ENCODE results near the gene UPF2.

Gene UPF2

DNA sequence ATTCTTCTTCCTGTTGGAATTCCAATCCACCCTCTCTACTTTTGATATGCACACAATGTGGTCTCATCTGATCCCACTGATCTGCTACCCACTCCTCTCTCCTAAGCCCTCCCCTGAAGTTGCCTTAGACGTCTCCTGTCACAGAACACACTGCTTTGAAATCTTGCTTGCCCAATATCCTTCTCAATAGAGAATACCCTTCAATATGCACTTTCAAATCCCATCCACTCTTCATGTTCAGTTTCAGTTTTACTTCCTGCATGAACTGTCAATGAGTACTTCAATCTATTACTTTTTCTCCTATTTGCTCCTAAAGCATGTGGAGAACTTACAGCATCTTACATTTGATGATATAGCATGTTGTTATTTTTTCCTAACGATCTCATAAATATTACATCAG lies 93.5 kb downstream of the UPF2 start:
- no peaks in the 10 kb centered on the region for H3K27me3 ChIP-seq (ENCODE audit: control insufficient read depth, insufficient read depth, low read length)
- no peaks in the 10 kb centered on the region for H3K9me3 ChIP-seq (ENCODE audit: control insufficient read depth, low read length)
- no peaks in the 10 kb centered on the region for H3K36me3 ChIP-seq (ENCODE audit: control insufficient read depth, insufficient read depth, low read length)
- no peaks in the 10 kb centered on the region for H3K4me1 ChIP-seq (ENCODE audit: control insufficient read depth, insufficient read depth, low read length)
- no peak overlapping the region for H3K9ac ChIP-seq (ENCODE audit: low read length)
- no peak overlapping the region for H3K4me3 ChIP-seq (ENCODE audit: low read length)

DNA sequence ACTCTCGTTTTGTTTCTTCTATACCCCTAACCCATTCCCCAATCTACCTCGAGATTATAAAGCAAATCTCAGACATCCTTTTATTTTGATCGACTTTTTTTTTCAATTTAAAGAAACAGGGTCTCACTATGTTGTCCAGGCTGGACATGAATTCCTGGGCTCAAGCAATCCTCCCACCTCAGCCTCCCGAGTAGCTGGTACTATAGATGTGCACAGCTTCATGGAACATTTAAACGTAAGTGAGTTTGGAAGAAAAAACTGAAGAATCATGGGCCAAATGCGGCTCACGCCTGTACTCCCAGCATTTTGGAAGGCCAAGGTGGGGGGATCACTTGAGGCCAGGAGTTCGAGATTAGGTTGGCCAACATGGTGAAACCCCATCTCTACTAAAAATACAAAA lies 96.0 kb downstream of the UPF2 start:
- no peaks in the 10 kb centered on the region for H3K36me3 ChIP-seq (ENCODE audit: control insufficient read depth, insufficient read depth, low read length)

DNA sequence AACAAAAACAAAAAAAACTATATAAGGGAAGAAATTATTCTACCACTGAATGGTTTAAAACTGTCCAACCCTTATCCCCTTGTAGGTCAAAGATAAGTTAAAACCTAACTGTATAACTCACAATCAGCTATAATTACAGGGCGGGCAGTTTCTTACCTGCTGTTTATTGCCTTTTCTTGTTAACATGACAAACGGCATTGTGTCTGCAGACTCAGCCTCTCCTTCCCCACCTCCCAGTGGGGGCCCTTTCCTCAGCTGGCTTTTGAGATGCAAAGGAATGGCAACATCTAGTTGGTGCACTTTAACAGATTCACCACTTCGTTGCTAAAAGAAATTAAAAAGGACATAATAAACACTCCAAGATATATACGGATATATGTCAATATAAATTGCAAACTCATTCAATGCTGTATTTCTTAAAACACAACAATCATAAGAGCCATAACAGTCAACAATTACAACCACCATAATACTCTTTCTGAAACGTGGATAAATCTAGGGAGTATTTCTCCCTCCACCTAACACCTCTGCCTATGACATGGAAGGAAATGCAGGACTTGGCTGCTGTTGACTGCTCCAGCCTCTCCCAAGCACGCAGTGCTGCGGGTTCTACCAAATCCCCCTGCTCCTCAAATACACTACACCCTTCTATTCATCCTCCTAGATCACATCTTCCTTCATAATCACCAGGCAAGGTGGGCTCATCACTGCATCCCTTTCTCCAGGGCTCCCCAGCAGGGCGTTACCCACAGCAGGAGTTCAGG lies 106.0 kb downstream of the UPF2 start:
- no peak overlapping the region for H3K9ac ChIP-seq (ENCODE audit: low read length)
- no peaks in the 10 kb centered on the region for H3K27me3 ChIP-seq (ENCODE audit: control insufficient read depth, insufficient read depth, low read length)
- H3K4me3 ChIP-seq (ENCODE audit: low read length) = no peak overlapping the region
- H3K36me3 ChIP-seq (ENCODE audit: control insufficient read depth, insufficient read depth, low read length) = no peaks in the 10 kb centered on the region
- no peaks in the 10 kb centered on the region for H3K9me3 ChIP-seq (ENCODE audit: control insufficient read depth, low read length)
- no peaks in the 10 kb centered on the region for H3K4me1 ChIP-seq (ENCODE audit: control insufficient read depth, insufficient read depth, low read length)

More for the DNA sequence above, 96.0 kb downstream of the UPF2 start:
- H3K4me3 ChIP-seq (ENCODE audit: low read length) = no peak overlapping the region
- no peaks in the 10 kb centered on the region for H3K4me1 ChIP-seq (ENCODE audit: control insufficient read depth, insufficient read depth, low read length)
- no peaks in the 10 kb centered on the region for H3K9me3 ChIP-seq (ENCODE audit: control insufficient read depth, low read length)
- H3K9ac ChIP-seq (ENCODE audit: low read length) = no peak overlapping the region
- H3K27me3 ChIP-seq (ENCODE audit: control insufficient read depth, insufficient read depth, low read length) = no peaks in the 10 kb centered on the region

DNA sequence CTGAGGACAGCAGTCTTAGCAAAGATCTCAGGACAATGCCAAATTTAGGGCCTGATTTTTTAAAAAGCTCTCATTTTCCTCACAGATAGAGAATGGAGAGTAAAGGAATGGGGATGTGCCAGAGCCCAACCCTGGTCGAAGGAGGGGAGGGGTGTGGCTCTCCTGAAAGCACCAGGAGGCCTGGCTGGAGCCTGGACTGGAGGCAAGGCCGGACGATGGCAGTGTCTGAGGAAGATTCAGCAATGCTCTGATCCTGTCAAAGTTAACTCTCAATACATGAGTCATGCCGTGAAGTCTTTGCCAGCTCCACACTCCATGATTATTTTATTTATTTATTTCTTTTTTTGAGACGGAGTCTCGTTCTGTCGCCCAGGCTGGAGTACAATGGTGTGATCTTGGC lies 108.3 kb downstream of the UPF2 start:
- Histone ChIP-seq H3K4me3 (ENCODE audit: low read length) (no peak overlapping the region), H3K4me1 (ENCODE audit: control insufficient read depth, insufficient read depth, low read length) (no peaks in the 10 kb centered on the region), H3K36me3 (ENCODE audit: control insufficient read depth, insufficient read depth, low read length) (no peaks in the 10 kb centered on the region), H3K9ac (ENCODE audit: low read length) (no peak overlapping the region), H3K9me3 (ENCODE audit: control insufficient read depth, low read length) (no peaks in the 10 kb centered on the region), H3K27me3 (ENCODE audit: control insufficient read depth, insufficient read depth, low read length) (no peaks in the 10 kb centered on the region)

DNA sequence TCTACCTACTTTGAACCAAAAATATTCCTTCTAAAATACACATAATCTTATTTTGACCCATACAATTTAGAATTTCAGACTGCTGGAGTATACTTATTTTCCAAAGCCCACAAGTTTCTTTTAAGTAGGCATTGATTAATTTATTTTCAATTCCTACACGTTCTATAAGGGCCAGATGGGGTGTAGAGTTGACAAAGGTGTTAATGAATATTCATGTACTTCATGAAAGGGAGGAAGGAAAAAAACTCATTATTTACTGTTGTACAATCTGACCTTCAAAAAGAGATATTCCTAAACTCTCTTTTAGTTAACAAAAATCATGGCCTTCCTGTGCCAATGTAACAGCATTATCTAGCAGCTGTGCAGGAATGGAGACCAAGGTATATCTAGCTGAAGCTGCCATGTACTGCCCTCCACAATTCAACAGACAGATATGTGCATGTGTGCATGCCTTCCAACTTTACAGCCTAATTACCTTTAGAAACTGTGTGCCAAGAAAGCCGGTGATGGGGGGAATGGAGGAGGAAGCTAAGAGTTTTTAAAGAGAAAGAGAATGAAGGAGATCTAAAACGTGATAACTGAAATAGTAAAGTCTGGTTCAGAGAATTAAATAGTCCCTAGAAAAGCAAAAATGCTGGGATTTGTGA lies 108.9 kb downstream of the UPF2 start:
- no peaks in the 10 kb centered on the region for H3K4me1 ChIP-seq (ENCODE audit: control insufficient read depth, insufficient read depth, low read length)
- H3K36me3 ChIP-seq (ENCODE audit: control insufficient read depth, insufficient read depth, low read length) = no peaks in the 10 kb centered on the region

DNA sequence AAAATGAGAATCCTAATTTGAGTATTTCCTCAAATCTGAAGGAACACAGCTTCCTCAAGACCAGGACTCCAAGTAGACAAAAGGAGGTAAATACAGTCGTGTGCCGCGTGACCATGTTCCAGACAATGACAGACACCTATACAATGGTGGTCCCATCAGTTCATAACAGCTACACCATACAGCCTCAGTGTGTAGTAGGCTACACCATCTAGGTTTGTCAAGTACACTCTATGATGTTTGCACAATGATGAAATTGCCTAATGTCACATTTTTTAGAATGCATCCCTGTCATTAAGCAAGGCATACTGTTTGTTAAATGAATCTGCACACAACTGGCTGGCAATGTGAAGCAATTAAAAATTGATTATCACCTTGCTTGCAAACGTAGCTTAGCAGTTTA lies 111.6 kb downstream of the UPF2 start:
- Histone ChIP-seq H3K36me3 (ENCODE audit: control insufficient read depth, insufficient read depth, low read length) (peaks cover 4% of the 10 kb centered on the region), H3K4me1 (ENCODE audit: control insufficient read depth, insufficient read depth, low read length) (no peaks in the 10 kb centered on the region), H3K27me3 (ENCODE audit: control insufficient read depth, insufficient read depth, low read length) (no peaks in the 10 kb centered on the region), H3K9me3 (ENCODE audit: control insufficient read depth, low read length) (no peaks in the 10 kb centered on the region), H3K4me3 (ENCODE audit: low read length) (no peak overlapping the region), H3K9ac (ENCODE audit: low read length) (no peak overlapping the region)

More for the DNA sequence above, 108.9 kb downstream of the UPF2 start:
- Histone ChIP-seq H3K9me3 (ENCODE audit: control insufficient read depth, low read length) (no peaks in the 10 kb centered on the region), H3K4me3 (ENCODE audit: low read length) (no peak overlapping the region), H3K27me3 (ENCODE audit: control insufficient read depth, insufficient read depth, low read length) (no peaks in the 10 kb centered on the region), H3K9ac (ENCODE audit: low read length) (no peak overlapping the region)

DNA sequence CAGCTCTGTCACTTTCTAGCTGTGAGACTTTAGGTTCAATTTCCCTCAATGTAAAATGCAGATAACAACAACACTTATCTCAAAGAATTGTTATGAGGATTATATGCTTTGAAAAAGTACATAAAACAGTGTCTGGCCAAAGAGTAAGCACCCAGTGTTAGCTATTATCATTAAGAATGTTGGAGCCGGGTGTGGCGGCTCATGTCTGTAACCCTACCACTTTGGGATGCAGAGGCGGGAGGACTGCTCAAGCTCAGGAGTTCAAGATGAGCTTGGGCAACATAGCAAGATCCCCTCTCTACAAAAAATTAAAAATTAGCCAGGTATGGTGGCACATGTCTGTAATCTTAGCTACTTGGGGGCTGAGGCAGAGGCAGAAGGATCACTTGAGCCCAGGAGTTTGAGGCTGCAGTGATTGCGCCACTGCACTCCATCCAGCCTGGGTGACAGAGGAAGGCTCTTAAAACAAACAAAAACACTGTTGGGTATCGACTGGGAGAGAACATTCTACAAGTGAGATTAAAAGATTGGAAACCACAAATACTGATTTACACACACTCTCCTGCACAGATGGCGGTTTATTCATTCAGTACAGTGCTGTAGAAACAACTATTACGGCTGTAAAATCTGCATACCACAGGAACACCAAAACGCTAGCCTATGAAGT lies 112.2 kb downstream of the UPF2 start:
- Histone ChIP-seq H3K4me3 (ENCODE audit: low read length) (no peak overlapping the region), H3K36me3 (ENCODE audit: control insufficient read depth, insufficient read depth, low read length) (peaks cover 4% of the 10 kb centered on the region), H3K4me1 (ENCODE audit: control insufficient read depth, insufficient read depth, low read length) (no peaks in the 10 kb centered on the region), H3K9ac (ENCODE audit: low read length) (no peak overlapping the region), H3K27me3 (ENCODE audit: control insufficient read depth, insufficient read depth, low read length) (no peaks in the 10 kb centered on the region), H3K9me3 (ENCODE audit: control insufficient read depth, low read length) (no peaks in the 10 kb centered on the region)

DNA sequence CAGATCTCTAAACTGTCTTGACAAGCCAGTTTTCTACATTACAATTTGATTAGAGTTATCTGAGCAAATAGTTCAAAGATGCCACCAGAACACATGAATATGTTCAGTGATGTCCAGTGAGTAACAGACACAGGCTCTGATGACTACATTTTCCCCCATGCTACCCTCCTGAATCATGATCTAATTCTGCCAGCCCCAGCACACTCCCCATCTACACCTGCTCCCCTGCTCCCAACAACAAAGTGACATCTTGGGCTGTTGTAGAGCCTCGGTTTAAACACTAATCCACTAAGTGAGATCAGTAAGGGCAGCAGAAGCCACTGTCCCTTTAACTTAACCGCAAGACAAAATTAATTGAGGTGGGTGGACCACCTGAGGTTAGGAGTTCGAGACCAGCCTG lies 114.9 kb downstream of the UPF2 start:
- H3K27me3 ChIP-seq (ENCODE audit: control insufficient read depth, insufficient read depth, low read length) = no peaks in the 10 kb centered on the region
- no peaks in the 10 kb centered on the region for H3K9me3 ChIP-seq (ENCODE audit: control insufficient read depth, low read length)
- H3K36me3 ChIP-seq (ENCODE audit: control insufficient read depth, insufficient read depth, low read length) = peaks cover 4% of the 10 kb centered on the region
- no peaks in the 10 kb centered on the region for H3K4me1 ChIP-seq (ENCODE audit: control insufficient read depth, insufficient read depth, low read length)
- H3K4me3 ChIP-seq (ENCODE audit: low read length) = no peak overlapping the region
- H3K9ac ChIP-seq (ENCODE audit: low read length) = no peak overlapping the region

DNA sequence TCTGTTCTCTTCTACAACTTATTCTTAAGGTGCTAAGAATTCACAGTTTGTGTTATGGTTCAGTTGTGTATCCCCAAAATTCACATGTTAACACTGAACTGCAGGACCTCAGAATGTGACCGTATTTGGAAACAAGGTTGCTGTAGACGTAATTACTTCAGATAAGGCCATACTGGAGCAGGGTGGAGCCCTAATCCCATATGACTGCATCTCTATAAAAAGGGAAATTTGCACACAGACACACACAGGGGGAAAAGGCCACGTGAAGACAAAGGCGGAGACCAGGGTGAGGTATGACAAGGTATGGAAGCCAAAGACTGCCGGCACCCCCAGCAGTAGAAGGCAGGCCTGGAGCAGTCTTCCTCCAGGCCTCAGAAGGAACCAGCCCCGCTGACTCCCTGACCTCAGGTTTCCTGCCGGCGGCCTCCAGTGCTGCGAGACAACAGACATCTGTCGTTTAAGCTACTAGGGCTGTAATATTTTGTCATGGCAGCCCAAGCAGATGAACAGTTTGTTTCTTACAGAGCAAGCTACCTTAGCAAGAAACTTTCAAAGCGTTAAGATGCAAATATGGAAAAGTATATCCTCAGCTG lies 120.7 kb downstream of the UPF2 start:
- H3K4me3 ChIP-seq (ENCODE audit: low read length) = no peak overlapping the region
- H3K36me3 ChIP-seq (ENCODE audit: control insufficient read depth, insufficient read depth, low read length) = peaks cover 4% of the 10 kb centered on the region

DNA sequence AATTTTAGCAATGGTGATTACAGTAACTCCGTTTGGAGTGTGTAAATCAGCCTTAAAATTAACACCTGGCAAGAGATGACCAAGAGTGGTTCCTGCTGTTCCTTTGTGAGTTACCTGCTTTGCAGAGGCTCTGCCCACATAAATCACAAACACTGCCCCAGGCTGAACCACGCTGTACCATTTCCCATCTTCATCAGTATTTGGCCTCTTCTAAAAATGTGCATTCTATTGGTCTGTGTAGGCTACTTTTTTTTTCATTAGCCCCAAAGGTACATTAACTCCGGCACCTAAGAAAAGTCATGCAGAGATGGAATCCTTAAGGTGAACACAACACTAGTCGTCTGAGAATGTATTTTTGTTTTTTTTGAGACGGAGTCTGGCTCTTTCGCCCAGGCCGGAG lies 123.3 kb downstream of the UPF2 start:
- Histone ChIP-seq H3K9ac (ENCODE audit: low read length) (no peak overlapping the region), H3K36me3 (ENCODE audit: control insufficient read depth, insufficient read depth, low read length) (no peaks in the 10 kb centered on the region)

More for the DNA sequence above, 120.7 kb downstream of the UPF2 start:
- Histone ChIP-seq H3K9ac (ENCODE audit: low read length) (no peak overlapping the region), H3K9me3 (ENCODE audit: control insufficient read depth, low read length) (no peaks in the 10 kb centered on the region), H3K27me3 (ENCODE audit: control insufficient read depth, insufficient read depth, low read length) (no peaks in the 10 kb centered on the region), H3K4me1 (ENCODE audit: control insufficient read depth, insufficient read depth, low read length) (no peaks in the 10 kb centered on the region)

DNA sequence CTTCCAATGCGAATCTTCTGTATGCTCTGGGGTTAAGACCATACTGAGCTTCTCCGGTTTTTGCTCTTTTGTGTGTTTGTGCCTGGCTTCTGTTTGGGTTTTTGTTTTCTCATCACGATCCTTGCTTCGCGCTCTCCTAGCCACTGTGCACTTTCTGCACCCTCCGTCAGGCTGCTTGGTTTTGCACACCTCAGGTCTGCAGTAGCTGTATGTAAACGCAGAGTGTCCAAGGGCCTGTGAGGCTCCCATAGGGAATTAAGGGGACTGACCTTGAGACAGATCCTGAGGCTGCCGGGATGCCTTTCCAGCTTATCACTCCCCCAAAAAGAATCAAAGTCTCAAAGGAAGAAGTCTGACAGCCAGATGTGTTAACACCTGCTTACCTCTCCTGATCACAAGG lies 124.2 kb downstream of the UPF2 start:
- no peak overlapping the region for H3K9ac ChIP-seq (ENCODE audit: low read length)
- H3K27me3 ChIP-seq (ENCODE audit: control insufficient read depth, insufficient read depth, low read length) = no peaks in the 10 kb centered on the region
- no peak overlapping the region for H3K4me3 ChIP-seq (ENCODE audit: low read length)
- no peaks in the 10 kb centered on the region for H3K4me1 ChIP-seq (ENCODE audit: control insufficient read depth, insufficient read depth, low read length)
- H3K9me3 ChIP-seq (ENCODE audit: control insufficient read depth, low read length) = no peaks in the 10 kb centered on the region
- H3K36me3 ChIP-seq (ENCODE audit: control insufficient read depth, insufficient read depth, low read length) = no peaks in the 10 kb centered on the region

More for the DNA sequence above, 123.3 kb downstream of the UPF2 start:
- Histone ChIP-seq H3K27me3 (ENCODE audit: control insufficient read depth, insufficient read depth, low read length) (no peaks in the 10 kb centered on the region), H3K4me3 (ENCODE audit: low read length) (no peak overlapping the region), H3K4me1 (ENCODE audit: control insufficient read depth, insufficient read depth, low read length) (no peaks in the 10 kb centered on the region), H3K9me3 (ENCODE audit: control insufficient read depth, low read length) (no peaks in the 10 kb centered on the region)

DNA sequence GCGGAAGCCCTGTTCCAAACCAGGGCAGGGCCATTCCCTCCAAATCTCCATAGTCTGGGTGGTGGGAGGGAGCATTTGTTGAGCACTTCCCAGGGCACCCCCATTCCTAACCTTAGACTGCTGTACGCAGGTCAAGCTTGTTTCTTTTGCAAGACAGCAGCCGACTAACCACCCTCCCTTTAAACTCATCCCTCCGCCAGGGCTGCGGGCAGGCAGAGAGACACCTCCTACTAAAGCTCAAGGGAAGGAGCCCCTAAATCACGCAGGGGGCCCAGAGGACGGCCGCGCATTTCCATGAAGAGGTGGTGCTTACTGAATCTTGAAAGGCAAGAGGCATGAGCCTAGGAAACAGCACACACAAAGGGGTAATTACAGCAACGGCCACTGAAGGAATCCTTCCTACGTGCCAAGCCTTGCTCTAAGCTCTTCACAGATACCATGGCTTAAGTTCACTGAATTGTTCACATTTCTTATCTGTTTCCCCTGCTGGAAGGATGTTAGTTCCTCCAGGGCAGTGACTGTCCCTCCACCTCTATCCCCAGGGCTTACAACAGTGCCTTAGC lies 129.4 kb downstream of the UPF2 start:
- no peaks in the 10 kb centered on the region for H3K36me3 ChIP-seq (ENCODE audit: control insufficient read depth, insufficient read depth, low read length)
- H3K4me1 ChIP-seq (ENCODE audit: control insufficient read depth, insufficient read depth, low read length) = no peaks in the 10 kb centered on the region
- H3K4me3 ChIP-seq (ENCODE audit: low read length) = no peak overlapping the region
- H3K9me3 ChIP-seq (ENCODE audit: control insufficient read depth, low read length) = no peaks in the 10 kb centered on the region
- no peaks in the 10 kb centered on the region for H3K27me3 ChIP-seq (ENCODE audit: control insufficient read depth, insufficient read depth, low read length)
- no peak overlapping the region for H3K9ac ChIP-seq (ENCODE audit: low read length)
